ENCODE data around the gene SDF2L1.
"Not testable (repeated sequence)": the region's sequence is repeated elsewhere in the genome, so short reads cannot be mapped to it uniquely, and the experiment has no call there.

The SDF2L1 gene

GRCh38 chr22:21686634-21687393 is 44.7 kb downstream of the SDF2L1 start:
- DNase-seq (ENCODE audit: low spot score): no peak

GRCh38 chr22:21687685-21688259 is 45.7 kb downstream of the SDF2L1 start:
- no peak for DNase-seq (ENCODE audit: low spot score)

DNA sequence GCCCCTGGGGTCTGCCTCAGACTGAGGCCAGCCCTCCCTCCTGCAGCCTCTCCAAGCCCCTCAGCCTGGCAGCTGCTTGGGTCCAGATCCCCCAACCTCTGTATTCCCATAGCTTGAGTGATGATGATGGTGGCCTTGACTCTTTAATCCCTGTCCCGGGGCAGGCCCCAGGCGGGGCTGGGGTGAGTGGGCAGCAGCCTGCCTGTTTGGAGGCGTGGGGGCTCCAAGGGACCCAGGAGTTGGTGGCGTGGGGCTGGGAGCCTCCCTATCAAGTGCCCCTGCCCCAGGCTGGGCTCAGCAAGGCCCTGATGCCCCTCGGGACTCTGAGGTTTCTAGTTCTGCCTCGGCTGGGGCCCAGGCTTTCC is 46.2 kb downstream of the SDF2L1 start:
- no peak for DNase-seq (ENCODE audit: low spot score)

- no peak for DNase-seq (ENCODE audit: low spot score)
These were observed 46.7 kb downstream of the SDF2L1 start for GRCh38 chr22:21688706-21689381.

DNA sequence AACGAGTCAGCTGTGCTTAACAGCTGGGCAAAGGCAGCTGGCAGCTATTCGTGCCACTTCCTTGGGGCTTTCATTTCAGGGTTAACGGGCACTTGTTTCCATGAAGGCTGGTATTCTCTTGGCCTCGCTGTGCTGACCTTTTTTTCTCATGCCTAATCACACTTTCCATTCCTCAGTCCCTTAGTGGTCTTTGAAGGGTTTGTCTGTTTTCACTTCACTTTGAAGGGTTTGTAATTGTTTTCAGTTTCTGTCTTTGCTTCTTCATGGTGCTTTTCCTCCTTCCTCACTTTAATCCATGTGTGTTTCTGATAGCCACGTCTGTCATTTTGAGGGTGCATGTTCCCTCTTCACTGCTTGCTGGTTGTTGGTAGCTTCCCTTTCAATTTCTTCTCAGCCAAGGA is 48.3 kb downstream of the SDF2L1 start:
- DNase-seq (ENCODE audit: low spot score): no peak

DNA sequence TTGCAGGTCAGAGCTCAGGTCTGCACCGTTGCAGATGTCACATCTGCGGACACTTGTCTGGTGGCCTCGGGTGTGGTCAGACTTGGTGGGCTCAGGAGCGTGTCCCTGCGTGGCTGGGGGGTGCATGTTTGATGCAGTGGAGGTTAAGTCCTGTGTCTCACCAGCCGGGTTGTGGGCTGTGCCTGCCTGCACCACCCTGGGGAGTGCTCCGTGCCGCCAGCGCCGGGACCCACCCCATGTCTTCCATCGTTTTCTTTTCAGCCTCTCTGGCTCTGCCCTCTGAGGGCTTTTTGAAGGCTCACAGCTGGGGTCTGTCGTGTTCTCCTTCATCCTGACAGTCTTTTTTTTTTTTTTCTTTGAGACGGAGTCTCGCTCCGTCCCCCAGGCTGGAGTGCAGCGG is 49.7 kb downstream of the SDF2L1 start:
- no peak for DNase-seq (ENCODE audit: low spot score)

DNA sequence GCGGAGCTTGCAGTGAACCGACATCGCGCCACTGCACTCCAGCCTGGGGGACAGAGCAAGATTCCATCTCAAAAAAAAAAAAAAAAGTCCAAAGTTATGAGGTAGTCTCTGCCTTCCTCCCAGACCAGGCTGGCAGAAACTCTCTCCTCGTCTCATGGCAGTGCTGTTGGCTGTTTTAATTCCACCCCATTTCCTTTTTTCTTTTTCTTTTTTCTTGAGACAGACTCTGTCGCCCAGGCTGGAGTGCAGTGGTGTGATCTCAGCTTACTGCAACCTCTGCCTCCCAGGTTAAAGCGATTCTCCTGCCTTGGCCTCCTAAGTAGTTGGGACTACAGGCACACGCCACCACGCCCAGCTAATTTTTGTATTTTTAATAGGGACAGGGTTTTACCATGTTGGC is 50.8 kb downstream of the SDF2L1 start:
- DNase-seq (ENCODE audit: low spot score): not testable (repeated sequence)

GRCh38 chr22:21693333-21693998 is 51.4 kb downstream of the SDF2L1 start:
- no peak for DNase-seq (ENCODE audit: low spot score)

All from CD4-positive, alpha-beta T cell treated with Interleukin-6 at 100 ng/mL for 8 hours (primary cell).